ENCODE results near the gene CCDC88C. TPM values are rescaled to one million over a fixed set of nuclear protein-coding genes. Genes with fewer than 3 reads are reported as not detected.

The CCDC88C gene
- total RNA-seq, 2 experiments from 2014 or later, result 73.7 to 82.8 TPM

DNA sequence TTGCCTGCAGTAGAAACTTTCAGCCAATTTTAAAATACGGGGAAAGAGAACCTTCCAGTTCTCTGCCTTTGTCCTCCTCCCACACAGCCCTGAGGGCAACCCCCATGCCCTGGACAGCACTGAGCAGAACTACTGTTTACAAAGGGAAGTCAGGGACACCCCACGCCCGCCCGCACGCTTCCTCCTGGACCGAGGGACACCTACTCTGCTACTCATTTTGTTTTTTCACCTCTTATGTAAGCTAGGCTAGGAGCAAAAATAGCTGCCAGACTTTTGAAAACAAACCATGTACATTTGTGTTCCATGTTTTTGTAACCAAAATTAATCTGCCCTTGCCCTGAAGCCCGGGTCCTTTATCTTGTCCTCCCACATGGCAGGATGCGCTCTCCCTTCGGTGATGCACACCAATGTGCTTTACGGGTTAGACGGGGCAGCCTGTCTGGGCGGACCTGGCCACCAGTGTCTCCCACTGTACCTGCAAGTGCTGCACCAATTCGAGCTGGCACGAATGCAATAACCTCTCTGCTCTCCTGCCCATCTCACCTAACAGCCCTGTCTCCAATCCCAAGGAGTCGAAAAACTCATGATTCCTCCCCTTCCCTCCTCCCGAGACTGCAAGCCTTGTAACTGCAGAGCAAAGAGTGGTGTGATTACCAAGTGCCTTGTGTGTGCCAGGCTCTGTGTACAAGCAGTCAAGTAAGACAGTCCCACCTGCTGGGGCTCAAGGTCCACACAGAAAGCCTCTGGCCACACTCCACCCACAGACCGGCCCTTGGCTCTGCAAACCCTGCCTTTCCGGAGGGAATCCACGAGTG lies 85.2 kb downstream of the CCDC88C start:
- Mint-ChIP-seq H3K9me3 (ENCODE audit: low read depth) (no peaks in the 10 kb centered on the region), H3K4me1 (peaks cover 62% of the 10 kb centered on the region), H3K36me3 (ENCODE audit: low read depth) (peaks cover 36% of the 10 kb centered on the region), H3K27me3 (no peaks in the 10 kb centered on the region), H3K4me3 (no peak overlapping the region), H3K27ac (peak overlapping the region; percentile 80)
- ChIA-PET CTCF (interaction anchor here (1.4 to 1.7 kb wide), 2 partner anchors 9 to 34 kb away, joined by 3 to 6 read pairs; no protein-coding TSS in a partner anchor), POLR2A (no interaction called here)
- intact Hi-C loops (cut with DNase I, micrococcal nuclease), result no loop called here
- ATAC-seq (no peak), DNase-seq (no peak)

GRCh38 chr14:91331721-91332120 lies 85.9 kb downstream of the CCDC88C start:
- H3K4me1 Mint-ChIP-seq, result peaks cover 68% of the 10 kb centered on the region
- peak; percentile 17 for ATAC-seq
- no peaks in the 10 kb centered on the region for H3K27me3 Mint-ChIP-seq
- ChIA-PET CTCF (interaction anchor here (0.9 to 1.7 kb wide), 3 partner anchors 9 to 35 kb away, joined by 3 to 6 read pairs (median 3); no protein-coding TSS in a partner anchor), POLR2A (interaction anchor here (0.6 to 0.7 kb wide), 2 partner anchors 86 to 110 kb away, joined by 3 to 4 read pairs; partner anchors contain the start of gene CCDC88C)
- no peak overlapping the region for H3K4me3 Mint-ChIP-seq
- H3K27ac Mint-ChIP-seq, result peak overlapping the region; percentile 80
- H3K9me3 Mint-ChIP-seq (ENCODE audit: low read depth), result no peaks in the 10 kb centered on the region
- H3K36me3 Mint-ChIP-seq (ENCODE audit: low read depth), result peaks cover 37% of the 10 kb centered on the region
- intact Hi-C loops (cut with DNase I, micrococcal nuclease), result no loop called here
- no peak for DNase-seq

DNA sequence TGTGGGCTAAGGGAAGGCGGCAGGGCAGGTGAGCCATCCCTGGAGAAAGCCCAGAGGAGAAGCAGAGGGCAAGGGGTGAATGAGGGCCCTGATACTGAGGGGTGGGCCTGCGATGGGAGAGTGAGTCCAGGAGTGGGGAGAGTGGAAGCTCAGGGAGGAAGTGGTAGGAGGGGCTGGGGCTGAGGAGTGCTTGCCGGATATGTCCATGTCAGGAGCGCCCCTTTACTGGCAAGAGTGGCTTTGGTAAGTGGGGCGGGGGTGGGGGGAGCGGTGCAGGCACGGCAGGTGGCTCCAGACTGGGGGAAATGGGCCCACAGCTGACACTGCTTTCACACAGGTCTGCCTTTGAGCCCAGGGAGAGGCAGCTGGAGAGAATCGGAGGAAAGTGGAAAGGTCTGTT lies 86.8 kb downstream of the CCDC88C start:
- H3K4me3 Mint-ChIP-seq, result no peak overlapping the region
- H3K4me1 Mint-ChIP-seq, result peaks cover 77% of the 10 kb centered on the region
- CTCF ChIA-PET, result interaction anchor here (0.6 to 1.7 kb wide), 4 partner anchors 8 to 36 kb away, joined by 3 to 6 read pairs (median 3); no protein-coding TSS in a partner anchor
- H3K27me3 Mint-ChIP-seq, result no peaks in the 10 kb centered on the region
- POLR2A ChIA-PET, result interaction anchor here (0.7 kb wide), 1 partner anchor 87 kb away, joined by 4 read pairs; the partner anchor contains the start of gene CCDC88C
- DNase-seq (no peak), ATAC-seq (peak; percentile 59)
- no peaks in the 10 kb centered on the region for H3K9me3 Mint-ChIP-seq (ENCODE audit: low read depth)
- H3K27ac Mint-ChIP-seq, result peak overlapping the region; percentile 67
- peaks cover 36% of the 10 kb centered on the region for H3K36me3 Mint-ChIP-seq (ENCODE audit: low read depth)
- intact Hi-C loops (cut with DNase I, micrococcal nuclease), result no loop called here

GRCh38 chr14:91330096-91330696 lies 87.4 kb downstream of the CCDC88C start:
- POLR2A ChIA-PET, result no interaction called here
- H3K9me3 Mint-ChIP-seq (ENCODE audit: low read depth), result no peaks in the 10 kb centered on the region
- peaks cover 36% of the 10 kb centered on the region for H3K36me3 Mint-ChIP-seq (ENCODE audit: low read depth)
- H3K4me1 Mint-ChIP-seq, result peaks cover 80% of the 10 kb centered on the region
- no peaks in the 10 kb centered on the region for H3K27me3 Mint-ChIP-seq
- no peak for DNase-seq
- ATAC-seq, result no peak
- CTCF ChIA-PET, result interaction anchor here (0.6 kb wide), 1 partner anchor 11 kb away, joined by 3 read pairs; no protein-coding TSS in a partner anchor
- no peak overlapping the region for H3K4me3 Mint-ChIP-seq
- intact Hi-C loops (cut with DNase I, micrococcal nuclease), result no loop called here
- H3K27ac Mint-ChIP-seq, result peak overlapping the region; percentile 67

DNA sequence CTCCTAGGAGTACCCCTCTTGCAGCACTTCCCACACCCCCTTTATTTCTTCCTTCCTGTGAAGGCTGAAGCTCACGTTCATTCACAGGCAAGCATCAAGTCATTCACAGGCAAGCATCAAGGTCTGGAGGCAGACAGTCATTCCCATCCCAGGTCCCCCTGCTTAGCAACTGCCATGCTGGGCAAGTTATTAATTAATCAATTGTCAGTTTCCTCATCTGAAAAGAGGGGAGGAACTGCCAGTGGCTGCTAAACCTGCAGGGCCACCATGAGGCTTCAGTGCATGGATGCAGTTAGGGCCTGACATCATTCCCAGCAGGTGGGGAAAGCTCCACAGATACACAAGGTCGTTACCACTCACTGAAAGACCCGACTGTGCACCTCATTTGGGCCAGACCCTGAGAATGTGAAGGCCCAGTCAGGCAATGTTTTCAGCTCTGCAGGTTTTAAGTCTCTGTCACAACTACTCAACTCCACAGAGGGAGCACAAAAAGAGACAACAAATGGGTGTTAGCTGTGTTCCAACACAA lies 88.1 kb downstream of the CCDC88C start:
- no peak for ATAC-seq
- peak overlapping the region; percentile 74 for H3K27ac Mint-ChIP-seq
- peaks cover 86% of the 10 kb centered on the region for H3K4me1 Mint-ChIP-seq
- H3K27me3 Mint-ChIP-seq, result no peaks in the 10 kb centered on the region
- H3K4me3 Mint-ChIP-seq, result no peak overlapping the region
- ChIA-PET POLR2A (interaction anchor here (0.6 kb wide), 1 partner anchor 86 kb away, joined by 3 read pairs; no protein-coding TSS in a partner anchor), CTCF (interaction anchor here (0.6 to 1.2 kb wide), 2 partner anchors 20 to 49 kb away, joined by 3 to 6 read pairs; no protein-coding TSS in a partner anchor)
- H3K9me3 Mint-ChIP-seq (ENCODE audit: low read depth), result no peaks in the 10 kb centered on the region
- DNase-seq, result no peak
- peaks cover 43% of the 10 kb centered on the region for H3K36me3 Mint-ChIP-seq (ENCODE audit: low read depth)
- intact Hi-C loops (cut with DNase I, micrococcal nuclease), result loop anchor here in 1 of 2 experiments (10.0 kb wide), 1 partner anchor 535 kb away; the partner anchor contains the start of gene TC2N

DNA sequence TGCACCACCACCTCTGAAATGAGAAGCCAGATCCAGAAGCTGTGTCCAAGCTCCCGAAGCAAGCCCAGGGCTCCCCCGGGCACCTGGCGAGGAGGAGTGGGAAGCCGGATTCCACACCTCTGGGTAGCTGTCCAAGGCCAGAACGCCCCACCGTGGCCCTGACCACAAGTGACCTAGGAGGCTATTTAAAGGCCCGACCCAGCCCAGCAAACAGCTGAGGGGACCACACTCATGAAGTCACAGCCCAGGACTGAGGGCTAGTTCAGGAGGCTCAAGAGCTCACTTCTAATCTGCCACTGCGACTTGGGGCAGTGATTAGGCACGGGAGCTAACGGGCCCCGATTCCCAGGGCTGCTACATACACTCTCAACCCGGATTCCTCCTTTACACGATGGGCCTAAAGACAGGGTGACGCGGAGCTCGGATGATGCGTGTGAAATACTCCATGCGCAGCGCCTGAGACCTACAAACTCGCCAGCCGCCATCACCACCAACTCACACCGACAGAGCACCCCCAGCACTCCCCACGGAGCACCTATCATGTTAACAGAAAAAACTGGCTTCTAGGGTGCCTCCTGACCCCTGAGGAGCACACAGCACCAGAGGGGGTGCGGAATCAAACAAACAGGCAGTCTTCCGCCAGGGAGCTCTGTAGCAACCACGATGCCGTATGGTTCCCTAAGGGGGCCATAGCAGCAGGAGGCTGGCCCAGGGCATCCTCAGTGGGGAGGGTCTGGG lies 89.1 kb downstream of the CCDC88C start:
- peaks cover 48% of the 10 kb centered on the region for H3K36me3 Mint-ChIP-seq (ENCODE audit: low read depth)
- no peaks in the 10 kb centered on the region for H3K27me3 Mint-ChIP-seq
- DNase-seq, result no peak
- no peak overlapping the region for H3K4me3 Mint-ChIP-seq
- POLR2A ChIA-PET, result interaction anchor here (0.5 kb wide), 1 partner anchor 535 kb away, joined by 3 read pairs; no protein-coding TSS in a partner anchor
- intact Hi-C loops (cut with DNase I, micrococcal nuclease), result loop anchor here in 1 of 2 experiments (10.0 kb wide), 1 partner anchor 536 kb away; the partner anchor contains the start of gene TC2N
- CTCF ChIA-PET, result interaction anchor here (1.2 to 15.0 kb wide), 2 partner anchors 21 to 88 kb away, joined by 6 to 177 read pairs; partner anchors contain the start of gene CCDC88C
- peaks cover 93% of the 10 kb centered on the region for H3K4me1 Mint-ChIP-seq
- peak overlapping the region; percentile 78 for H3K27ac Mint-ChIP-seq
- no peak for ATAC-seq
- H3K9me3 Mint-ChIP-seq (ENCODE audit: low read depth), result no peaks in the 10 kb centered on the region

DNA sequence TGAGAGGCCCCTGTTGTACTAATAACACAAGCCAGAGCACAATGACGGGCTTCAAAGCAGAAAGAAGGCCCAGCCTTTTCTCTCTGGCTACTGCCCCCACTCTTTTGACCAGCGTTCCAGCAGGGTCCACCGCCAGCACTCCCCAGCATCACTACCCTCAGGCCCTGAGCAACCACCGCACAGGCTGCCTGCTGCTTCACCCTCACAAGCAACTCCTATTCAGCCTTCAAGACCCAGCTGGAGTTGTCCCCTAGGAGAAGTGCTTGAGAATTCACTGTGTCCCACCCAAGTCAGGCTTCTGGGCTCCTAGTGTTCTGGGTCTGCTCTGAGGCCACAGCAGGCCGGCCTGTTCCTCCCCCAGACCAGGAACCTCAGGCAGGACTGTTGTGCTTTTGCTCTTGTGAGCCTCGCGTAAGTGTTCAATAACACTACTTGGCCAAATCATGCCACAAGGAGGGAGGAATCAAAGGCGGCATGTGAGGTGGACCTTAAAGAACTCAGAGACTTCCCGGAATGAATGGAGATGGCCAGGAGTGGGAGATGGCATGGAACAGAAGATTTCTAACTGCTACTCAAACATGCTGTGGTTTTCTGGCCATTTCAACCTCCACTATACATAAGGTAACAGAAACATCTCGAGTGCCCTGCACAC lies 89.8 kb downstream of the CCDC88C start:
- Mint-ChIP-seq H3K27ac (peak overlapping the region; percentile 78), H3K4me1 (peaks cover 93% of the 10 kb centered on the region)

DNA sequence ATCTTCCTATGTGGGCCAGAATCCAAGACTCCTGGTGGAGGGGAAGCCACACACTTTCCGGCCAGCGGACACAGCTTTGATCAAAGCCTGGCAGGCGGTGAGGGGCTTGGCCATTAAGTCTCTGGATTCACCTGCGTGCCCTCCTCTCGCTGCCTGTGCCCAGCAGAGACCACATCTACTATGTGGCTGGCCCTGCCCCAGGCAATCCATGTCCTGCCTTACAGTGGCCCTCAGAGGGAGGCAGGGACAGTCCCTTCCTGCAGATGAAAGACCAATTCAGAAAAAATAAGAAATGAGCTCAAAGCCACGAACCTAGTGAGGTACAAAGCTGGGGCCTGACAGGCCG lies 90.4 kb downstream of the CCDC88C start:
- Mint-ChIP-seq H3K36me3 (ENCODE audit: low read depth) (peaks cover 48% of the 10 kb centered on the region), H3K4me1 (peaks cover 92% of the 10 kb centered on the region), H3K27me3 (no peaks in the 10 kb centered on the region), H3K27ac (no peak overlapping the region), H3K9me3 (ENCODE audit: low read depth) (no peaks in the 10 kb centered on the region), H3K4me3 (no peak overlapping the region)
- ATAC-seq (no peak), DNase-seq (no peak)
- ChIA-PET POLR2A (no interaction called here), CTCF (interaction anchor here (0.6 to 15.0 kb wide), 6 partner anchors 10 to 89 kb away, joined by 3 to 177 read pairs (median 3); partner anchors contain the start of gene CCDC88C)
- intact Hi-C loops (cut with DNase I, micrococcal nuclease), result loop anchor here in 1 of 2 experiments (10.0 kb wide), 1 partner anchor 538 kb away; the partner anchor contains the start of gene TC2N

More for the DNA sequence above, 89.8 kb downstream of the CCDC88C start:
- ATAC-seq (no peak), DNase-seq (no peak)
- Mint-ChIP-seq H3K36me3 (ENCODE audit: low read depth) (peaks cover 50% of the 10 kb centered on the region), H3K9me3 (ENCODE audit: low read depth) (no peaks in the 10 kb centered on the region), H3K27me3 (no peaks in the 10 kb centered on the region), H3K4me3 (no peak overlapping the region)
- CTCF ChIA-PET, result interaction anchor here (15.0 kb wide), 1 partner anchor 88 kb away, joined by 177 read pairs; the partner anchor contains the start of gene CCDC88C
- intact Hi-C loops (cut with DNase I, micrococcal nuclease), result loop anchor here in 1 of 2 experiments (10.0 kb wide), 1 partner anchor 537 kb away; the partner anchor contains the start of gene TC2N
- POLR2A ChIA-PET, result no interaction called here

DNA sequence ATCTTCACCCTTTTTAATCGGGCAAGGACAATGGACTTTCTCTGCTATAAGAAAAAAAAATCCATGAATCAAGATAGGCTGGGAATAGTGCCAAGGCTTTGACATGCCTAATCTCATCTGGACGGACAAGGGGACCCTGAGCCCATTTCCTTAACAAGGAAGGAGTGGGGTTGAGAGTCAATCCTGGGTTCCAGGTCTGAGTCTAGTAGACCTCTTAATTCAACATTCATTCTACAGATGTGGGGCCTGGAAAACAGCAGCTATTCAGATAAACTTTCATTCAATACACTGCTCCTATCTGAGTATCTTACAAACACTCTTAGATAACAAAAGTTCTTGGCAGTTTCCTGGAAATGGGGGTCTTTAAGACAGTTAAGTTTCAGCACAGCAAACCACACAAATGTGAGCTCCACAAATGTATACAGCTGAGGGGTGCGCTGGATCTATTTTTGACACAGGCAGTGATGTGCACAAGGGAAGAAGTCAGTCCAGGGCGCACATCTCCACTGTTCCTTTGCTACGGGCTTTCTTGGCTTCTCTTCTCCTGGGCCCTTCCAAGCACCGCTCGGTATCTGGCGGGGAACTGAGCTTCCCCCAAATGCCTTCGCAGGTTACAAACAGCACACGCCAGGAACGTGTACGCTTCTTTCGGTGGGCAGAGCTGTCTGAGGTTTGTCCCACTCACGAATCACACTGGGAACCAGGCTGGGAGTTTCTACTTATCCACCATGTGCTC lies 90.9 kb downstream of the CCDC88C start:
- Mint-ChIP-seq H3K27ac (peak overlapping the region; percentile 100), H3K27me3 (no peaks in the 10 kb centered on the region), H3K4me1 (peaks cover 92% of the 10 kb centered on the region), H3K4me3 (no peak overlapping the region), H3K36me3 (ENCODE audit: low read depth) (peaks cover 49% of the 10 kb centered on the region), H3K9me3 (ENCODE audit: low read depth) (no peaks in the 10 kb centered on the region)
- no peak for DNase-seq
- POLR2A ChIA-PET, result no interaction called here
- no peak for ATAC-seq
- CTCF ChIA-PET, result interaction anchor here (0.6 to 15.0 kb wide), 10 partner anchors 9 to 89 kb away, joined by 3 to 177 read pairs (median 3); partner anchors contain the start of gene CCDC88C
- intact Hi-C loops (cut with DNase I, micrococcal nuclease), result loop anchor here in 1 of 2 experiments (10.0 kb wide), 1 partner anchor 538 kb away; the partner anchor contains the start of gene TC2N

All from activated CD4-positive, alpha-beta T cell treated with anti-CD3 and anti-CD28 coated beads for 36 hours (primary cell).